Measurements from ENCODE around the gene CBX1. TPM values are rescaled to one million over a fixed set of nuclear protein-coding genes. Genes with fewer than 3 reads are reported as not detected.

CBX1 gene
- total and polyA plus RNA-seq, 10 of the 15 experiments (the other 5 are each of a cell fraction or from before 2014, with no cell fraction given) = 11.8 to 99.2 (median 43.5) TPM

GRCh38 chr17:48104440-48104839 is 3.2 kb upstream of the CBX1 start (continued):
- no peak for TF ChIP-seq ZNF24 (IDR thresholded peaks at IDR 0.05)
- TF ChIP-seq KDM1A (IDR thresholded peaks at IDR 0.05; ENCODE audit: borderline replicate concordance) = no peak
- no peak for TF ChIP-seq SREBF1 (IDR thresholded peaks at IDR 0.05; ENCODE audit: low read length)
- no peak for TF ChIP-seq CEBPZ (IDR thresholded peaks at IDR 0.05; ENCODE audit: low read depth, low read length)
- TF ChIP-seq FOXK2 (IDR thresholded peaks at IDR 0.05) = no peak
- TF ChIP-seq ZNF384 (IDR thresholded peaks at IDR 0.05; ENCODE audit: borderline replicate concordance, low read depth, low read length) = no peak
- TF ChIP-seq ZBTB40 (IDR thresholded peaks at IDR 0.05; ENCODE audit: borderline replicate concordance) = no peak
- no peak for TF ChIP-seq SMARCA5 (IDR thresholded peaks at IDR 0.05)
- no peak for TF ChIP-seq HDAC2 (IDR thresholded peaks at IDR 0.05)
- TF ChIP-seq SMAD5 (IDR thresholded peaks at IDR 0.05; ENCODE audit: low read depth) = no peak
- TF ChIP-seq TAF1 (IDR thresholded peaks at IDR 0.05; ENCODE audit: borderline replicate concordance, low read depth, low read length) = no peak
- no peak for TF ChIP-seq ZSCAN29 (IDR thresholded peaks at IDR 0.05)
